HG02852 (cell line): ENCODE measurements around the gene GABRD.

Experiments used
- ATAC-seq: cut with Tn5 transposase; IDR thresholded peaks from one replicate; pipeline ENCODE4 v1.9.1; 2021; ENCODE audit warnings: mild to moderate bottlenecking, moderate library complexity; ENCODE audit not compliant: unreplicated experiment

Gene GABRD

GRCh38 chr1:2052054-2052679 is 33.0 kb downstream of the GABRD start:
- no peak for ATAC-seq

- no peak for ATAC-seq
Measured at GRCh38 chr1:2052756-2053155, 33.6 kb downstream of the GABRD start.

- ATAC-seq = no peak
Measured at GRCh38 chr1:2053217-2053616, 34.1 kb downstream of the GABRD start.

- no peak for ATAC-seq
Measured at GRCh38 chr1:2053784-2054376, 34.7 kb downstream of the GABRD start.

GRCh38 chr1:2054560-2054959 is 35.4 kb downstream of the GABRD start:
- no peak for ATAC-seq

- ATAC-seq = no peak
Measured at GRCh38 chr1:2055911-2056575, 36.9 kb downstream of the GABRD start.

GRCh38 chr1:2056955-2057590 is 37.9 kb downstream of the GABRD start:
- ATAC-seq = no peak

GRCh38 chr1:2059290-2059953 is 40.3 kb downstream of the GABRD start:
- no peak for ATAC-seq

GRCh38 chr1:2060072-2060471 is 40.9 kb downstream of the GABRD start:
- no peak for ATAC-seq

- ATAC-seq = no peak
Measured at GRCh38 chr1:2060535-2060934, 41.4 kb downstream of the GABRD start.

- ATAC-seq = no peak
Measured at GRCh38 chr1:2061065-2061778, 42.1 kb downstream of the GABRD start.

GRCh38 chr1:2065699-2066098 is 46.6 kb downstream of the GABRD start:
- ATAC-seq = no peak

GRCh38 chr1:2067393-2067792 is 48.2 kb downstream of the GABRD start:
- no peak for ATAC-seq

- no peak for ATAC-seq
Measured at GRCh38 chr1:2067981-2068380, 48.8 kb downstream of the GABRD start.

- no peak for ATAC-seq
Measured at GRCh38 chr1:2068951-2069350, 49.8 kb downstream of the GABRD start.

GRCh38 chr1:2070016-2070415 is 50.9 kb downstream of the GABRD start:
- no peak for ATAC-seq

- ATAC-seq = no peak
Measured at GRCh38 chr1:2070800-2071530, 51.8 kb downstream of the GABRD start.

- ATAC-seq = no peak
Measured at GRCh38 chr1:2072109-2072806, 53.1 kb downstream of the GABRD start.

GRCh38 chr1:2072891-2073290 is 53.7 kb downstream of the GABRD start:
- no peak for ATAC-seq
